ENCODE results near the gene CPED1. TPM values are rescaled to one million over a fixed set of nuclear protein-coding genes. Genes with fewer than 3 reads are reported as not detected.

CPED1 gene
- polyA plus RNA-seq, 1 experiment = 52.0 TPM

DNA sequence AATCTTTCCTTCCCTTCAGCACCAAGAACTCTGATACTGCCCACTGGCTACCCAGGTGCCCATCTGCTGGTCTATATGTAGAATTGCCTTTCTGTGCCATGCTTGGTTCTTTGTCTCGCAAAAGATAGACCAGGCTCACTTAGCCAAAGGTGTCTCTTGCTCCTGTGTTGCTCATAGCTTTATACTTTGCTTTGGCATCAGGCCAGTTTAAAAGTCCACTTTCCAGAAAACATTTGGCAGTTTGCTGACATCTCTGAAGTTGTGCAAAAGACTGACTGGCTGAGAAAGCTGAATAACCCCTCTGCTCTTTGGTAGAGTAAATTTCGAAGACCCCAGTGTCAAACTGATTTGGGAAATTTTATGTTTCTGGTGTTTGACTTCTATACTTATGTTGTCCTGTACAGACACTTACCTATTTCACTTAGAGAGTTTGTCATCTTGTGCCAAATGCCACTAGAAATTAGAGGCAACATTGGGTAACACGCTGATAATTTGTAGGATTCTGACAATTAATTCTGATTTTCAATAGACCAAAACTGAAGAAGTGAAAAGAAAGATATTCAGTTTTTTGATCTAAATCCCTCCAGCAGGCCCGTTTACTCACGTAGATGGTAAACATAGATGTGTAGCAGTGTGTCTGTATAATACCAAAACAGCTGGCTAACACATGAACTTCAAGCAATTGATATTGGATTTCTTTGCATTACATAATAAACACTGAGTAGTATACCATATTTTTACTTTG, 91.1 kb downstream of the CPED1 start:
- H3K4me3 ChIP-seq (ENCODE audit: low read depth, low read length) = no peak overlapping the region
- CTCF ChIA-PET = interaction anchor here (14.9 kb wide), 1 partner anchor 91 kb away, joined by 178 read pairs; the partner anchor contains the start of gene CPED1
- POLR2A ChIA-PET = interaction anchor here (0.6 kb wide), 1 partner anchor 16 kb away, joined by 4 read pairs; no protein-coding TSS in a partner anchor
- no peak overlapping the region for H3K27ac ChIP-seq (ENCODE audit: low read depth, low read length)
- no peak for DNase-seq (ENCODE audit: low read depth, low spot score)
- no peaks in the 10 kb centered on the region for H3K9me3 ChIP-seq (ENCODE audit: control insufficient read depth, insufficient read depth, low read length)
- no peaks in the 10 kb centered on the region for H3K27me3 ChIP-seq (ENCODE audit: control insufficient read depth, insufficient read depth, low read length)
- TF ChIP-seq, protein P1, sequence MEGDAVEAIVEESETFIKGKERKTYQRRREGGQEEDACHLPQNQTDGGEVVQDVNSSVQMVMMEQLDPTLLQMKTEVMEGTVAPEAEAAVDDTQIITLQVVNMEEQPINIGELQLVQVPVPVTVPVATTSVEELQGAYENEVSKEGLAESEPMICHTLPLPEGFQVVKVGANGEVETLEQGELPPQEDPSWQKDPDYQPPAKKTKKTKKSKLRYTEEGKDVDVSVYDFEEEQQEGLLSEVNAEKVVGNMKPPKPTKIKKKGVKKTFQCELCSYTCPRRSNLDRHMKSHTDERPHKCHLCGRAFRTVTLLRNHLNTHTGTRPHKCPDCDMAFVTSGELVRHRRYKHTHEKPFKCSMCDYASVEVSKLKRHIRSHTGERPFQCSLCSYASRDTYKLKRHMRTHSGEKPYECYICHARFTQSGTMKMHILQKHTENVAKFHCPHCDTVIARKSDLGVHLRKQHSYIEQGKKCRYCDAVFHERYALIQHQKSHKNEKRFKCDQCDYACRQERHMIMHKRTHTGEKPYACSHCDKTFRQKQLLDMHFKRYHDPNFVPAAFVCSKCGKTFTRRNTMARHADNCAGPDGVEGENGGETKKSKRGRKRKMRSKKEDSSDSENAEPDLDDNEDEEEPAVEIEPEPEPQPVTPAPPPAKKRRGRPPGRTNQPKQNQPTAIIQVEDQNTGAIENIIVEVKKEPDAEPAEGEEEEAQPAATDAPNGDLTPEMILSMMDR (IDR thresholded peaks at IDR 0.05; ENCODE audit: low read depth, low read length) = peak; percentile 38; the same call in 1 of the 2 replicates

DNA sequence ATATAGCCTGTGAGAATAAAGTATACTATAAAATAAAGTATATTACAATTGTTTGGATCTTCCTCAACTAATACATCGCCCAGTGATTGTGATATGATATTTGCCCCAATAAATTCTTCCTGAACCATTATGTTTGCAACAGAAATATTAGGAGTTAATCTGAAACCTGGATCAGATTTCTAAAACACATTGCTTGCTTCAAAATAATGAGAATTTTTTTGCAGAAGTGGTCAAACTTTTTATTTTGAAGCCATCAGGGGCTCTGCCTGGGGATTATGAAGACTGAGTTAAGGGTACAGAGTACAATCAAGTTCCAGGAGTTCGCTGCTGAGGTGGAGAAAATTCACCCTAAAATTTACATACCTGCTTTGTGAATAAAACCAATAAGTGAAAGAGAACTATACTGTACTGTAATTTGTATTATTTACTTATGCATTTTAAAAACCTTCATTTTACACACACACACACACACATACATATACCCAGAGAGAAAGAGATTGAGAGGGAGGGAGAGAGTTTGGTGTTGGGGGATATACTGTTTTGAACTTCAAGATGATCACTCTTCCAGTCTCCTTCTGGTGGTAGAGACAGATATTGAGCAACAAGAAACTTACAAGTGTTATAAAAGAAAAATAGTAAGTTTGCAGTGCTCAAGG, 91.9 kb downstream of the CPED1 start:
- ChIA-PET POLR2A (interaction anchor here (5.1 kb wide), 1 partner anchor 91 kb away, joined by 62 read pairs; the partner anchor contains the start of gene CPED1), CTCF (interaction anchor here (0.7 to 14.9 kb wide), 16 partner anchors 12 to 288 kb away, joined by 3 to 178 read pairs (median 4); partner anchors contain the start of genes CPED1 and ING3)
- Histone ChIP-seq H3K27ac (ENCODE audit: low read depth, low read length) (no peak overlapping the region), H3K27me3 (ENCODE audit: control insufficient read depth, insufficient read depth, low read length) (no peaks in the 10 kb centered on the region), H3K9me3 (ENCODE audit: control insufficient read depth, insufficient read depth, low read length) (no peaks in the 10 kb centered on the region), H3K4me3 (ENCODE audit: low read depth, low read length) (no peak overlapping the region)
- TF ChIP-seq, protein P1 (IDR thresholded peaks at IDR 0.05; ENCODE audit: low read depth, low read length) = no peak
- DNase-seq (ENCODE audit: low read depth, low spot score) = no peak

DNA sequence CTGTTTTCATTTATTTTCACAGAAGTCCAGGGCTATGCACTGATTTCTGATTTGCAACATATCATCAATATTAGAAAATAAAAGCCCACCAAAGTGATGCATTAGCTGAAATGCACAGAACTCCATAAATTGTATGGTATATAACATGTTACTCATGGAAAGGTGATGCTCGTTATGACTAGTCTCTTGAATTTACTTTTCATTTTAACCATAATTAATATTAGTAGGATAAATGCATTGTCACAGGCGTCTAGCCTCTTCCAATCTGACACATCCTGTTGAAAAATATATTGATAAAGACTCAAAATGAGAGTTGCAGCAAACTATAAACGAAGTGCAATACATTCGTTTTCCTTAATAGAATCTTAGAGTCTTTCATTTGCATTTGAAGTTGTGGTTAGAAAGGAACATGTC, 92.4 kb downstream of the CPED1 start:
- no peak overlapping the region for H3K27ac ChIP-seq (ENCODE audit: low read depth, low read length)
- CTCF ChIA-PET = interaction anchor here (0.7 to 14.9 kb wide), 22 partner anchors 12 to 288 kb away, joined by 3 to 178 read pairs (median 4); partner anchors contain the start of genes CPED1 and ING3
- POLR2A ChIA-PET = interaction anchor here (5.1 kb wide), 1 partner anchor 92 kb away, joined by 62 read pairs; the partner anchor contains the start of gene CPED1
- no peaks in the 10 kb centered on the region for H3K27me3 ChIP-seq (ENCODE audit: control insufficient read depth, insufficient read depth, low read length)
- DNase-seq (ENCODE audit: low read depth, low spot score) = no peak
- TF ChIP-seq, protein P1 (IDR thresholded peaks at IDR 0.05; ENCODE audit: low read depth, low read length) = no peak
- no peaks in the 10 kb centered on the region for H3K9me3 ChIP-seq (ENCODE audit: control insufficient read depth, insufficient read depth, low read length)
- no peak overlapping the region for H3K4me3 ChIP-seq (ENCODE audit: low read depth, low read length)

DNA sequence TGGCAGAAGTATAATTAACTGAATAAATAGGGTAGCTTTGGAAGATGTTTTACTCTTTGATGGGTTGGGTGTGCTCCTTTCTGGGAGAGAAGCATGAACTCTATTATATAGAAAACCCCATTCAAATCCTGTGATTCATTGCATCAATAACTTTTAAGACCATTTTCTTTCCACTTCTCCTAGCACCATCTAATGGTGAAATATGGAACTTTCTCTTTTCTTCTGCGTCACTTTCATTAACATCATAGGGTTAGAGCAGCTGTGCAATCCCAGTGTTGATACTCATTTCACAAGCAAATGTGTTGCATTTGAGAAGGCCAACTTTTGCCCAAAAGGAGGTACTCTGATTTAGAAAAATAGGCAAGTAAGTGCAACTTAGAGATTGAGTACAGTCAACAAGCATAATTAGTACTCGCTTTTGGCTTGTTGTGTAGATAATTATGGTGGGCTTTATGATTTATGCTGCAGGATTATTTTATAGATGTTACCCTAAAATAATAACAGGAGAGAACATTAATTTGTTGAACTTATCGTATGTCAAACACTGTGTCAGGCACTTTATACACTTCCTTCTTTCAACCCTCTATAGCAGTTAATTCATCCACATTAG, 92.9 kb downstream of the CPED1 start:
- ChIA-PET CTCF (interaction anchor here (0.7 to 14.9 kb wide), 24 partner anchors 11 to 289 kb away, joined by 3 to 178 read pairs (median 4); partner anchors contain the start of genes CPED1 and ING3), POLR2A (interaction anchor here (0.5 to 5.1 kb wide), 3 partner anchors 92 to 224 kb away, joined by 5 to 62 read pairs (median 7); partner anchors contain the start of gene CPED1)
- TF ChIP-seq, protein P1 (IDR thresholded peaks at IDR 0.05; ENCODE audit: low read depth, low read length) = peak; percentile 69
- Histone ChIP-seq H3K27me3 (ENCODE audit: control insufficient read depth, insufficient read depth, low read length) (no peaks in the 10 kb centered on the region), H3K27ac (ENCODE audit: low read depth, low read length) (no peak overlapping the region), H3K9me3 (ENCODE audit: control insufficient read depth, insufficient read depth, low read length) (no peaks in the 10 kb centered on the region), H3K4me3 (ENCODE audit: low read depth, low read length) (no peak overlapping the region)
- DNase-seq (ENCODE audit: low read depth, low spot score) = peak; percentile 62

Measured in AG04450 (cell line).